DLD1 (cell line): Measurements from ENCODE around the gene SKAP2.
"Not testable (repeated sequence)": the region's sequence is repeated elsewhere in the genome, so short reads cannot be mapped to it uniquely, and the experiment has no call there.

ENCODE experiments used
- in situ Hi-C: cut with HindIII; loops from 2 replicates; pipeline ENCODE4 v1.10.0; 2017; ENCODE audit warnings: low sequenced_read_pairs

Gene SKAP2

GRCh38 chr7:26858241-26858715, 6.1 kb downstream of the SKAP2 start:
- in situ Hi-C loops = loop anchor here (10.0 kb wide), 1 partner anchor 307 kb away; the partner anchor contains the start of gene HOXA9

GRCh38 chr7:26857506-26858240, 6.7 kb downstream of the SKAP2 start:
- in situ Hi-C loops = loop anchor here (10.0 kb wide), 1 partner anchor 307 kb away; the partner anchor contains the start of gene HOXA9

GRCh38 chr7:26857170-26857505, 7.3 kb downstream of the SKAP2 start:
- in situ Hi-C loops = loop anchor here (10.0 kb wide), 1 partner anchor 308 kb away; the partner anchor contains the start of gene HOXA9

- in situ Hi-C loops = loop anchor here (10.0 kb wide), 1 partner anchor 308 kb away; the partner anchor contains the start of gene HOXA9
These were observed 8.0 kb downstream of the SKAP2 start for GRCh38 chr7:26856176-26856985.

GRCh38 chr7:26854876-26855855, 9.2 kb downstream of the SKAP2 start:
- in situ Hi-C loops = loop anchor here (5.0 to 10.0 kb wide), 2 partner anchors 272 to 310 kb away; partner anchors contain the start of gene HOXA9

GRCh38 chr7:26853788-26854393, 10.5 kb downstream of the SKAP2 start:
- in situ Hi-C loops = loop anchor here (5.0 to 10.0 kb wide), 2 partner anchors 273 to 311 kb away; partner anchors contain the start of gene HOXA9

- in situ Hi-C loops = loop anchor here (5.0 to 10.0 kb wide), 2 partner anchors 277 to 315 kb away; partner anchors contain the start of gene HOXA9
These were observed 14.2 kb downstream of the SKAP2 start for GRCh38 chr7:26850193-26850651.

GRCh38 chr7:26843705-26844104, 20.7 kb downstream of the SKAP2 start:
- in situ Hi-C loops = no loop called here

GRCh38 chr7:26842897-26843296, 21.5 kb downstream of the SKAP2 start:
- in situ Hi-C loops = no loop called here

- in situ Hi-C loops = no loop called here
These were observed 23.2 kb downstream of the SKAP2 start for GRCh38 chr7:26841003-26841739.

GRCh38 chr7:26836793-26837192, 27.6 kb downstream of the SKAP2 start:
- in situ Hi-C loops = not testable (repeated sequence)

- in situ Hi-C loops = no loop called here
These were observed 49.0 kb downstream of the SKAP2 start for GRCh38 chr7:26815426-26815825.

GRCh38 chr7:26813432-26813831, 51.0 kb downstream of the SKAP2 start:
- in situ Hi-C loops = no loop called here

- in situ Hi-C loops = no loop called here
These were observed 69.8 kb downstream of the SKAP2 start for GRCh38 chr7:26794541-26794940.

GRCh38 chr7:26792576-26792975, 71.8 kb downstream of the SKAP2 start:
- in situ Hi-C loops = no loop called here

GRCh38 chr7:26792006-26792405, 72.4 kb downstream of the SKAP2 start:
- in situ Hi-C loops = no loop called here

GRCh38 chr7:26789481-26790184, 74.8 kb downstream of the SKAP2 start:
- in situ Hi-C loops = no loop called here

- in situ Hi-C loops = no loop called here
These were observed 76.7 kb downstream of the SKAP2 start for GRCh38 chr7:26787701-26788100.
